Measurements from ENCODE around the gene CBX3.
"Not testable (repeated sequence)": the region's sequence is repeated elsewhere in the genome, so short reads cannot be mapped to it uniquely, and the experiment has no call there.

The CBX3 gene

DNA sequence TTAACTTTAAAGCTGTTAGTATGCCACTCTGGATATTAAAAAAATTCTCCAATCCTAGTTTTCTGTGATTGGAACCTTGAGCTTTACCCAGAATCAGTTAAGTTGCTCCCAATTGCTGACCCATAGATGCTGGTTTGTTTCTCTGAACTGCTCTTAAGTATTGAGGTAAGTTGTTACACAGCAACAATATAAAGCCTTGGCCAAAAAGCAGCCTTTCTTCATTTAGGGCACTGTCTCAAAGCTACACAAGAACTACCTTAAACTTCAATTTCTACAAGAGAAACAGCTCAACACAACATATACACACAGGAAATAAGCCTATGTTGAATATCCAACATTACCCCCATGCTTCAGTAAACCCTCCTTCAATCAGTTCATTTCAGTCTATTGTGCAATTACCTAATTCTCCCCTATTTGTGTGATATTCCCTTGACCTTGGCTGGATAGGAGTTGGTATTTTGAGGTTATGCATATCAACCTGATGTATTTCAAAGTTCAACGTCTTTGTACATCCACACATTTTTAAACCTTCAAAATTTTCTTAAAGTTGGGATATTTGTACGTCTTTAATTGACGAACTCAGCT lies 12.5 kb upstream of the CBX3 start:
- no peak for DNase-seq

- DNase-seq: no peak
Observed at GRCh38 chr7:26189697-26190096, 11.8 kb upstream of the CBX3 start.

DNA sequence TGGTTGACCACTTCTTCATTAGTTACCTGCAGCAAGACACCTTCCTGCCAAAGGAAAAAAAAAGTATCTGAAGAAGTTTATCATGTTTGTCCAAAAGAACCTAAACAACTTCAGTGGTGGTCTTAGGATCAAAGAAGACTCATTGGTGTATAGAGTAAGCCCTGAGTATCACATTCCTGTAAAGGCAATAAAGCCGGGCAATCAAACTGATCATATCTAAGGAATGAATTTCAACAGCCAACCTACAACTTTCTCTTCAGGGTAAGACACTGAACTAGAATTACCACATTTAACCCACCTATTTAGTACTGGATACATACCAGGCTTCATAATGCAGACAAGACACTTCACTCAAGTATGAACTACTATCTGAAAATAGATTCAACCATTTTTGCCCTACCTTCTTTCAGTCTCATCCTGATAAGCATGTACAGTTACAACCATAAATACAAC lies 11.1 kb upstream of the CBX3 start:
- no peak for DNase-seq

DNA sequence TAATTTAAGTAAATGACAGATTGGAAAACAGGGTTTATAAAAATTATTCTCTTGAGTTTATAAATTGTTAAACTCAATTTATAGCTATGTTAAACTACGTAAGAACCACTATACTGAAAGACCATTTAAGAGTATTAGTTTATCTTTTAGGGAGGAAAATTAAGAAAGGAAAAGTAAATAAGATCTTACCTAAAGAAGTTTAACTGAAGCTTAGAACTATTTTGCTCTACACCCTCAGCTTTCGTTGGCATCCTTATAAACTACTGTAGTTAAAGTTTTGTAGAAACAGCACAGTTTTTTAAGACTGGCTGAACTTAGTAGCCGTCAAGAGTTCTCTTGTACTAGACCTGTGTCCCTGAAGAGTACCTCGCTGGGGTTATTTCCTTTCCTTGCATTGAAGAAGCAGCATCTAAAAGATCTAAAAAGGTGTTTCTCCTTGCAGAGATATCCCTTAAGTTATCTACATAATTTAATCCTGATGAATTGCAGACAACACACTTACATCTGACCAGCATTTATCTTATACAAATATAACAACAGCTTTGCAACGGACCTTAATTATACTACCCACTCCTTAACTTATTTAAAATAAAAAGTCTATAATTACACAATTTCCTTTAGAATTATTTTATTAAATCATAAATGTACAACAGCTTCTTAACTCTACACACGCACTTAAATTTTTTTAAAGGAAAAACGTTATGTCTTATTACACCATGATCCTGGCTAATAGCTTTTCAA lies 10.1 kb upstream of the CBX3 start:
- DNase-seq: no peak

GRCh38 chr7:26191974-26192479 lies 9.5 kb upstream of the CBX3 start:
- no peak for DNase-seq

DNA sequence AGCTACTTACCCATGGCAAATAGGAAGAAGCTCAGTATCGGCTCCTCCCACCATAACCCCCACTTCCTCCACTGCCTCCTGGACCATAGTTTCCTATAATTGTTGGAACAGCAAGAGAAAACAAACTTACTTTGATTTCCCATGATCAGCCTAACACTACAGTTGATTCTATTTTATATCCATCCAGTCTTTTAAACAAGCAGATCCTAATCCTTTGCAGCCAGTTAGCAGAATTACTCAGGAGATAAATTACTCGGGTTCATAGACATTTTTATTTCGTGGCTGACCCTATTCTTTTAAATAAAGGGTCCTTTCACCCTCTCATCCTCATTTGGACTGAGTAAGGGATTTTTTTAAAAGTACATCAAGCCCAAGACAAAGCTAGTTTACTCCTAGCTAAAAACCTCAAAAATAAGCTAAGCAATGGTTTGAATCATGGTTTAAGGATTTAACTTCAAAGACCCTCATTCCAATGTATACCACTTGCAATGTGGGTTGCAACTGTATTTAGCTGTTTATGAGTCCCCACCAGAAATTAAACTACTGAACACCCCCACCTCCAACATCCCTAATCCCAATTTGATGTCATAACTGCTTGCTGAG lies 9.0 kb upstream of the CBX3 start:
- no peak for DNase-seq

DNA sequence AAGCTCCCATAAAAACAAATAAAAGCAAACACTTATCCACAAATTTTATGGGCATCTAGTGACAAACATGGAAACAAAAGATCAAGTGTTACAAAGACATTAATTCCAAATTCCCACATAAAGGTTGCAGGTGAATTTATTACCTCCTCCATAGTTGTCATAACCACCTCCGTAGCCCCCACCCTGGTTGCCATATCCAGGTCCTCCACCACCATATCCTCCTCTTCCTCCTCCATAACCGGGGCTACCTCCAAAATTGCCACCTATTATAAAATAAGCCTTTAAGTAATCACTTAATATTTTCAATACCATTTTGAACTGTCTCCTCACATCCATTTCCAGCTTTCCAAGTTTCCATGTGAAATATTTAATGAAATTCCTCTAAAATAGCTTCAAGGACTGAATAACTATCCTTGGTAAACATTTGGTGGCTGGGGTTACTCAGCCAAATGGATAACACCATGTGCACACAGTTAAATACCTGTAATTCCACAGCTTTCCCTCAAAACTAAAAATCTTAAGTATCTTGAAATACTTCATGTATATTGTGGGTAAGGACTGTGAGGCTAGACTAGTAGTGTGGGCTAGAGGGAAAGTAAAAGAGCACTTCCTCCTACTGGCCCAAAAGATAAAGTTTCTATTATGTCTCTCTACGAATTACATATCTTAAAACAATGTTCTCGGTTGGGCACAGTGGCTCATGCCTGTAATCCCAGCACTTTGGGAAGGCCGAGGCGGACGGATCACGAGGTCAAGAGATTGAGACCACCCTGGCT lies 7.9 kb upstream of the CBX3 start:
- DNase-seq: no peak

- DNase-seq: not testable (repeated sequence)
Observed at GRCh38 chr7:26194764-26195163, 6.8 kb upstream of the CBX3 start.

GRCh38 chr7:26195182-26195581 lies 6.4 kb upstream of the CBX3 start:
- no peak for DNase-seq

DNA sequence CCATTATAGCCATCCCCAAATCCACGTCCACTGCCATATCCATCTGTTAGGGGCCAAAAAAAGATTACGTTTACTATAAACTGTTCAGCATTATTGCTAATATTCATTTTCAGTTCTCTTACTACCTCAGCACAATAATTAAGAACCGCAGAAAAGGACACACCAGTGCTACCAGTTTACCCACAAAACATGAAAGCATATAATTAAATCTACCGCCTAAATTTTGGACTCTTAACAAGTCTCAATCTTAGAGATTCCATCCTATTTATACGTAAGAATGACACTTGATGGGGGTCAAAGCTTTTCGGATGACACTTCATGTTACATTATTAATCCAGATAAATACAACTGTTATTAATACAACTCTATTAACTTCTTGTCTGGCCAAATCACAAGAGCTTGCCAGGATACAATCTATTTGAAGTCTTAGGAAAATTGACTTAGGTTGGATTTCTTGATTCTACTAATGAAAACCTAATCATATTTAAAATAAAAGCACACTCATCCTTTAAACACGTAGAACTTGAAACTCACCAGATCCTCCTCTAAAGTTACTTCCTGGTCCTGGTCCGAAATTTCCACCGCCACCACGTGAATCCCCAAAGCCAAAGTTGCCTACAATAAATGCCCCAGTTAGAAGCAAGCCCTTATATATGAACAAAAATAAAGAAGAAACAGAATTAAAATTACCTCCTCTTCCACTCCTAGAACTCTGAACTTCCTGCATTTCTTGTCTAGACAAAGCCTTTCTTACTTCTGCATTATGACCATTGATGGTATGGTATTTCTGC lies 5.5 kb upstream of the CBX3 start:
- no peak for DNase-seq

GRCh38 chr7:26197153-26198115 lies 4.1 kb upstream of the CBX3 start:
- DNase-seq: no peak

- no peak for DNase-seq
Observed at GRCh38 chr7:26198133-26198780, 3.3 kb upstream of the CBX3 start.

DNA sequence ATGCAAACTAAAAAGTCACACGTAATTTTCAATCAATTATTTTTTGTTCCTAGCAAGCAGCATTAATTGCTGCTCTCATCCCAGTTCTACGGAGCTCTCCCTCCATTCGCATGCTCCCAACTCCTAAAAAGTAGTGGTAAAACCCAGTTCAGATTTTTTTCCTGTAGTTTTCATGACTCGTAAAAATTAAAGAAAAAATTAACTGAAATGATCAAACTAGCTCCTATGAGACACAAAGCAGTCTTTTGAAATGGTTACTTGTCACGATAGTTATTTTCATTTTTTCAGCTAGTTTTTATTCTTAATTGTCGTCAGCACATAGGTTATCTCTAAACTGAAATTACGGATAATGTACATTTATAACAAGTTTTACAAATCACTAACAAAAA lies 2.8 kb upstream of the CBX3 start:
- DNase-seq: no peak

GRCh38 chr7:26199301-26200037 lies 2.1 kb upstream of the CBX3 start:
- no peak for DNase-seq

- DNase-seq: peak; percentile 32
Observed at GRCh38 chr7:26200038-26200443, 1.5 kb upstream of the CBX3 start.

GRCh38 chr7:26200444-26201246 lies 900 bp upstream of the CBX3 start, which contains the start of gene HNRNPA2B1:
Gene HNRNPA2B1, minus strand, starts transcription at chr7:26200746. Its CDS starts 169 bp downstream, at chr7:26200577.
- DNase-seq: peak; percentile 95

DNA sequence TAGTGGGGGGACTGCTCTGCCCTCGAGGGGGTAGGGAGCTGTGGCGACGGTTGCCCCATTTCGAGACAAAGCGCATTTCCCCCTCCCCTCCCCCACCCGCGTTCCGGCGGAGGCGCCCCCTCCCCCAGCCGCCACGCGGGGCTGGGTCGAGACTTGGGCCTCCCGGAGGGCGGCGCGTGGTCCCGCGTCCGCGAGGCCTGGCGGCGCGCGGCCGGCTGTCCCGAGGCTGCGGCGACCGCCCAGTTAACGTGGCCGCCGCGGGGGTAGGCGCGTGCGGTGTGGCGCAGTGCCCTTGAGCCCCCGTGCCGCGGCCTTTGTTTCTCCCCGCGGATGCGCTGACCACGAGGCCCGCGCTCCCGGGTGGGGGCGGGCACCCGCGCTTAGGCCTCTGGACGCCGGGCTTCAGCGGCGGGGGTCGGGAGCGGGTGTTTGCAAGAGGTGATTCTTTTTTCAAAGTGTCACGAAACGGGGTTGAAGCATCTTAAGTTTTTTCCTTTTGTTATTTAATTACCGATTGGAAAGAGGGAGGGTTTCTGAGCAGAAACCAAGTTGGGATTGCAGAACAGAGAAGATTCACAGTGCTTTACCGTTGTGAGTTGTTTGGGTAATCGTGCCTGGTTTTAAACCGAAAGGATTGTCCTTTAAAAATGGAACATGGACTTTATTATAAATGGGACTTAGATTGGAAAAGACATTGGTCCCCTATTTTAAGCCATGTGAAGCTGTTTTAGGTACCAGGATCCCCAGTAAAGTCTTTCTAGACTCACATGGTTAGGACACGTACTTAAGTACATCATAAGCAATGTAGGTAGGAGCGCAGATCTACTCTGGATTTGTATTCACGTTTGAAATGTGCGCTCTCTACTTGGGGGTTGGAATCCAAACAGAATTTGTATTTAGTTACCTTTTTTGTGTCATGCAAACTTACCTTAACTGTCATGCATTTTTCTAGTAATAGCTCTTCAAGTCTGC lies 760 bp downstream of the CBX3 start:
- no peak for DNase-seq

- no peak for DNase-seq
Observed at GRCh38 chr7:26203016-26203415, 1.5 kb downstream of the CBX3 start.
